SJSA1 (cell line): ENCODE data around the gene HS6ST3. TPM values are rescaled to one million over a fixed set of nuclear protein-coding genes. Genes with fewer than 3 reads are reported as not detected.

Experiments used
- DNase-seq, 2 experiments: peaks; one replicate each; pipeline ENCODE4 v3.0.0-alpha.2; 2015 to 2020; ENCODE audit warnings: low spot score in 2 of 2, low read depth in 1 of 2
- H3K27ac ChIP-seq: fragments of 250-450 bp; sonication (Bioruptor Pico); 2 replicates; pipeline ENCODE4 v1.5.1; 2020; ENCODE audit warnings: mild to moderate bottlenecking, moderate library complexity
- H3K27me3 ChIP-seq: fragments of 250-450 bp; sonication (Bioruptor Pico); replicated peaks from 2 replicates; pipeline ENCODE4 v1.5.1; 2020; ENCODE audit warnings: mild to moderate bottlenecking, moderate library complexity
- H3K36me3 ChIP-seq: fragments of 250-450 bp; sonication (Bioruptor Pico); 2 replicates; pipeline ENCODE4 v1.5.1; 2020; ENCODE audit warnings: mild to moderate bottlenecking
- H3K4me1 ChIP-seq: fragments of 250-450 bp; sonication (Bioruptor Pico); replicated peaks from 2 replicates; pipeline ENCODE4 v1.6.1; 2021; ENCODE audit warnings: mild to moderate bottlenecking
- H3K4me3 ChIP-seq: fragments of 250-450 bp; sonication (Bioruptor Pico); 2 replicates; pipeline ENCODE4 v1.5.1; 2020; ENCODE audit warnings: mild to moderate bottlenecking
- H3K9me3 ChIP-seq: fragments of 250-450 bp; sonication (Bioruptor Pico); replicated peaks from 2 replicates; pipeline ENCODE4 v1.5.1; 2020; ENCODE audit warnings: mild to moderate bottlenecking
- total RNA-seq: library from RNA; depleted of rRNA; stranded (reverse); fragments of >200 nt; shearing (Covaris generic); gene quantifications from 2 replicates; pipeline ENCODE4 v1.2.3, GENCODE V29; 2014

HS6ST3 gene
- total RNA-seq, 1 experiment from 2014 or later: 0.03 TPM

- Histone ChIP-seq H3K27me3 (peaks cover 25% of the 10 kb centered on the region), H3K4me1 (no peaks in the 10 kb centered on the region), H3K27ac (no peak overlapping the region), H3K9me3 (no peaks in the 10 kb centered on the region), H3K4me3 (no peak overlapping the region), H3K36me3 (no peaks in the 10 kb centered on the region)
- peak in 1 of 2 experiments; percentile 14 for DNase-seq
Observed at GRCh38 chr13:96632536-96633320, 542.8 kb downstream of the HS6ST3 start.

- Histone ChIP-seq H3K27me3 (peaks cover 17% of the 10 kb centered on the region), H3K36me3 (no peaks in the 10 kb centered on the region), H3K4me3 (no peak overlapping the region), H3K4me1 (no peaks in the 10 kb centered on the region), H3K27ac (no peak overlapping the region), H3K9me3 (no peaks in the 10 kb centered on the region)
- DNase-seq: no peak
Observed at GRCh38 chr13:96636001-96636709, 546.2 kb downstream of the HS6ST3 start.

GRCh38 chr13:96637039-96637438 lies 547.1 kb downstream of the HS6ST3 start:
- no peak for DNase-seq
- H3K27me3 ChIP-seq: peaks cover 10% of the 10 kb centered on the region
- no peaks in the 10 kb centered on the region for H3K36me3 ChIP-seq
- H3K9me3 ChIP-seq: no peaks in the 10 kb centered on the region
- H3K4me3 ChIP-seq: no peak overlapping the region
- no peaks in the 10 kb centered on the region for H3K4me1 ChIP-seq
- H3K27ac ChIP-seq: no peak overlapping the region

- Histone ChIP-seq H3K9me3 (no peaks in the 10 kb centered on the region; the same call in 1 of the 2 replicates), H3K36me3 (no peaks in the 10 kb centered on the region), H3K27me3 (no peaks in the 10 kb centered on the region), H3K4me3 (no peak overlapping the region), H3K27ac (no peak overlapping the region), H3K4me1 (peaks cover 13% of the 10 kb centered on the region)
- DNase-seq: no peak
Observed at GRCh38 chr13:96646101-96646500, 556.2 kb downstream of the HS6ST3 start.

- Histone ChIP-seq H3K9me3 (no peaks in the 10 kb centered on the region; the same call in 1 of the 2 replicates), H3K4me3 (no peak overlapping the region), H3K36me3 (no peaks in the 10 kb centered on the region), H3K4me1 (peaks cover 13% of the 10 kb centered on the region), H3K27ac (no peak overlapping the region), H3K27me3 (no peaks in the 10 kb centered on the region)
- DNase-seq: no peak
Observed at GRCh38 chr13:96646515-96647211, 556.8 kb downstream of the HS6ST3 start.

- Histone ChIP-seq H3K27ac (peak overlapping the region; percentile 50; the same call in 1 of the 2 replicates), H3K9me3 (no peaks in the 10 kb centered on the region; the same call in 1 of the 2 replicates), H3K36me3 (no peaks in the 10 kb centered on the region), H3K27me3 (no peaks in the 10 kb centered on the region), H3K4me1 (peaks cover 13% of the 10 kb centered on the region), H3K4me3 (no peak overlapping the region)
- DNase-seq: peak in 1 of 2 experiments; percentile 76
Observed at GRCh38 chr13:96650301-96650886, 560.5 kb downstream of the HS6ST3 start.

- DNase-seq: no peak
- peaks cover 13% of the 10 kb centered on the region for H3K4me1 ChIP-seq
- H3K27ac ChIP-seq: no peak overlapping the region
- H3K27me3 ChIP-seq: no peaks in the 10 kb centered on the region
- no peaks in the 10 kb centered on the region for H3K36me3 ChIP-seq
- H3K4me3 ChIP-seq: no peak overlapping the region
- H3K9me3 ChIP-seq: no peaks in the 10 kb centered on the region; the same call in 1 of the 2 replicates
Observed at GRCh38 chr13:96651598-96651997, 561.7 kb downstream of the HS6ST3 start.

- H3K36me3 ChIP-seq: no peaks in the 10 kb centered on the region
- no peak for DNase-seq
- no peak overlapping the region for H3K27ac ChIP-seq
- H3K9me3 ChIP-seq: no peaks in the 10 kb centered on the region; the same call in 1 of the 2 replicates
- no peaks in the 10 kb centered on the region for H3K27me3 ChIP-seq
- peaks cover 13% of the 10 kb centered on the region for H3K4me1 ChIP-seq
- no peak overlapping the region for H3K4me3 ChIP-seq
Observed at GRCh38 chr13:96652506-96652905, 562.6 kb downstream of the HS6ST3 start.

- Histone ChIP-seq H3K36me3 (no peaks in the 10 kb centered on the region), H3K4me1 (no peaks in the 10 kb centered on the region), H3K27ac (no peak overlapping the region), H3K27me3 (no peaks in the 10 kb centered on the region), H3K4me3 (no peak overlapping the region), H3K9me3 (no peaks in the 10 kb centered on the region; the same call in 1 of the 2 replicates)
- no peak for DNase-seq
Observed at GRCh38 chr13:96661612-96662011, 571.7 kb downstream of the HS6ST3 start.

GRCh38 chr13:96662036-96662435 lies 572.1 kb downstream of the HS6ST3 start:
- Histone ChIP-seq H3K9me3 (no peaks in the 10 kb centered on the region; the same call in 1 of the 2 replicates), H3K4me1 (no peaks in the 10 kb centered on the region), H3K4me3 (no peak overlapping the region), H3K27me3 (no peaks in the 10 kb centered on the region), H3K27ac (no peak overlapping the region), H3K36me3 (no peaks in the 10 kb centered on the region)
- no peak for DNase-seq

- Histone ChIP-seq H3K27me3 (no peaks in the 10 kb centered on the region), H3K36me3 (no peaks in the 10 kb centered on the region), H3K4me3 (no peak overlapping the region), H3K27ac (no peak overlapping the region), H3K9me3 (no peaks in the 10 kb centered on the region), H3K4me1 (peaks cover 8% of the 10 kb centered on the region; the same call in 1 of the 2 replicates)
- no peak for DNase-seq
Observed at GRCh38 chr13:96667294-96668018, 577.5 kb downstream of the HS6ST3 start.

GRCh38 chr13:96671073-96671472 lies 581.2 kb downstream of the HS6ST3 start:
- Histone ChIP-seq H3K27ac (no peak overlapping the region), H3K9me3 (no peaks in the 10 kb centered on the region), H3K36me3 (no peaks in the 10 kb centered on the region), H3K4me3 (no peak overlapping the region), H3K27me3 (no peaks in the 10 kb centered on the region), H3K4me1 (peaks cover 8% of the 10 kb centered on the region; the same call in 1 of the 2 replicates)
- no peak for DNase-seq

GRCh38 chr13:96672016-96672415 lies 582.1 kb downstream of the HS6ST3 start:
- H3K4me1 ChIP-seq: peaks cover 8% of the 10 kb centered on the region; the same call in 1 of the 2 replicates
- no peaks in the 10 kb centered on the region for H3K27me3 ChIP-seq
- H3K27ac ChIP-seq: no peak overlapping the region
- H3K36me3 ChIP-seq: no peaks in the 10 kb centered on the region
- no peak for DNase-seq
- H3K9me3 ChIP-seq: no peaks in the 10 kb centered on the region
- no peak overlapping the region for H3K4me3 ChIP-seq
